ENCODE data around the gene PHRF1. TPM values are rescaled to one million over a fixed set of nuclear protein-coding genes. Genes with fewer than 3 reads are reported as not detected.

The PHRF1 gene
- total and polyA plus RNA-seq, 9 of the 15 experiments (the other 6 are each of a cell fraction or from before 2014, with no cell fraction given): 0.07 to 37.2 (median 7.7) TPM

GRCh38 chr11:627308-627576 lies 51.0 kb downstream of the PHRF1 start:
- ATAC-seq (no peak), FAIRE-seq (no peak), DNase-seq (ENCODE audit: extremely low read depth in 1 of 4, low spot score in 3 of 4) (no peak)
- H3K4me3 ChIP-seq: no peak overlapping the region
- no peaks in the 10 kb centered on the region for H3K27me3 ChIP-seq (ENCODE audit: control insufficient read depth in 2 of 2, insufficient read depth in 2 of 2, low read length in 2 of 2)
- WGBS (ENCODE audit: insufficient coverage, low coverage, missing lambda C conversion rate): no CpG with 5 or more reads among the region's 28 CpGs
- ChIA-PET CTCF (ENCODE audit: low intra/inter-chr PET ratio) (interaction anchor here (0.6 kb wide), 1 partner anchor 27 kb away, joined by 3 read pairs; no protein-coding TSS in a partner anchor), POLR2A (no interaction called here)
- TF ChIP-seq E2F4 (CRISPR knock-in tag; IDR thresholded peaks at IDR 0.05; ENCODE audit: low read depth) (no peak), NFYB (IDR thresholded peaks at IDR 0.05; ENCODE audit: extremely low read depth, insufficient read length) (no peak), KLF16 (IDR thresholded peaks at IDR 0.05) (no peak), ZNF449 (CRISPR knock-in tag; IDR thresholded peaks at IDR 0.05) (no peak), ZNF174 (CRISPR knock-in tag; IDR thresholded peaks at IDR 0.05) (no peak), CREBBP (IDR thresholded peaks at IDR 0.05; ENCODE audit: low read depth, low read length) (no peak), TCF7 (IDR thresholded peaks at IDR 0.05; ENCODE audit: borderline replicate concordance) (no peak), DEAF1 (CRISPR knock-in tag; IDR thresholded peaks at IDR 0.05) (no peak), TSC22D4 (tag; IDR thresholded peaks at IDR 0.05) (no peak), CGGBP1 (CRISPR knock-in tag; IDR thresholded peaks at IDR 0.05) (no peak), MTF1 (CRISPR knock-in tag; IDR thresholded peaks at IDR 0.05; ENCODE audit: borderline replicate concordance) (no peak), IRF9 (tag; IDR thresholded peaks at IDR 0.05) (no peak)
- BruUV-seq (replicated peaks): no TSS peak
- in situ Hi-C loops (cut with MboI) (no loop called here), intact Hi-C loops (cut with micrococcal nuclease) (no loop called here)
- H3K4me2 ChIP-seq (ENCODE audit: insufficient read depth, low read length): no peak overlapping the region
- H3K36me3 ChIP-seq (ENCODE audit: control insufficient read depth, insufficient read depth, low read length): peaks cover 8% of the 10 kb centered on the region; the same call in 1 of the 3 replicates
- H3K9me3 ChIP-seq (replicated peaks; ENCODE audit: control insufficient read depth, insufficient read depth, low read depth, low read length): no peaks in the 10 kb centered on the region
- H3K4me1 ChIP-seq (replicated peaks in 1 of 2; ENCODE audit: control insufficient read depth in 2 of 2, insufficient read depth in 2 of 2, low read length in 2 of 2): peaks cover 0 to 38% of the 10 kb centered on the region in 2 experiments; a peak in 2 of 5 replicates
- no peaks in the 10 kb centered on the region for H3K79me2 ChIP-seq (ENCODE audit: control insufficient read depth, insufficient read depth, low read length)
- no peak overlapping the region for H2AFZ ChIP-seq (ENCODE audit: low read depth, low read length)
- H3K9me1 ChIP-seq (ENCODE audit: control insufficient read depth, insufficient read depth, low read length): no peaks in the 10 kb centered on the region
- H4K20me1 ChIP-seq (replicated peaks; ENCODE audit: control insufficient read depth, insufficient read depth, low read length): no peaks in the 10 kb centered on the region
- no peak overlapping the region for H3K27ac ChIP-seq (ENCODE audit: extremely low read depth, low read depth, low read length)
- H3K9ac ChIP-seq (ENCODE audit: insufficient read depth in 1 of 2, low read depth in 2 of 2, low read length in 2 of 2): no peak overlapping the region

Measured in K562 (cell line).